Kidney glomerular epithelial cell (primary cell): Measurements from ENCODE around the gene MRPL43.
A peak's percentile ranks its signal among the peaks of the same experiment; 100 is the strongest.
"Not testable (repeated sequence)": the region's sequence is repeated elsewhere in the genome, so short reads cannot be mapped to it uniquely, and the experiment has no call there.

Source experiments
- DNase-seq: peaks from one replicate; lab custom pipeline; 2025; lab: John Stamatoyannopoulos, UW

MRPL43 gene

DNA sequence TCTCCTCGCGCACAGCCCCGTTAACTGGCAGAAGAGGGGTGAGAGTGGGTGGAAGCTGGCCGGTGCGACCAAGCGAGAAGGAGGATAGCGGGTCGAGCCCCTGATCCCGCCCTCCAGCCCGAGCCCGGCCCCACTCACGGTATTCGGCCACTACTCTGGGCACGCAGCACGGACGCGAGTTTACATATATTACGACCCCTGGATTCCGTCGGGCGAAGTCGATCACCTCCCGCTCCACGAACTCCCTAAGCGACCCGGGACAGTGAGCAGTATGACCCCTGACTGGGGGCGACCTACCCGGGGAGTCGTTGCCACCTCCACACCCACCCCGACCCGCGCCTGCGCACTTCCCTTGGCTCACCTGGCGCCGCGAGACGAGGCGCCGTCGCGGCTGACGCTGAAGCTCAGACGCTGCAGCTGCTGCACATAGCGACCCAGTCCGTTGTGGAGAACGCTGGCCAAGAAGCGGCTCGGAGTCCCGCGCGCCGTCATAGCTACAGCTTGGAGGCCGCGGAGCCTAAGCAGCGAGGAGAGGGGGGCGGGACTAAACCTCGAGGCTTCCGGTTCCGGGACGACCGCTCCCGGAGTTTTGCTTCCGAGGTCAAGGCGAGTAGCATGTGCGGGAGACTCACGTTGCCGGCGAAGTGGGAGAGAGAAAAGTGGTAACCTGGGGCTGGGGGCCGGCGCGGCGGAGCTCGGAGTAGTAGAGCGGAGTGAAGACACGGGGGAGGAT lies at the start of gene MRPL43, which contains the start of gene TWNK:
MRPL43 (minus strand) TSS at position 546 of the 733 bp plus-strand sequence; CDS start at position 492, 54 bp downstream.
TWNK (plus strand) TSS at position 592 of the 733 bp plus-strand sequence. CDS start 668 bp downstream, outside the sequence.
- peak; percentile 60 for DNase-seq

DNA sequence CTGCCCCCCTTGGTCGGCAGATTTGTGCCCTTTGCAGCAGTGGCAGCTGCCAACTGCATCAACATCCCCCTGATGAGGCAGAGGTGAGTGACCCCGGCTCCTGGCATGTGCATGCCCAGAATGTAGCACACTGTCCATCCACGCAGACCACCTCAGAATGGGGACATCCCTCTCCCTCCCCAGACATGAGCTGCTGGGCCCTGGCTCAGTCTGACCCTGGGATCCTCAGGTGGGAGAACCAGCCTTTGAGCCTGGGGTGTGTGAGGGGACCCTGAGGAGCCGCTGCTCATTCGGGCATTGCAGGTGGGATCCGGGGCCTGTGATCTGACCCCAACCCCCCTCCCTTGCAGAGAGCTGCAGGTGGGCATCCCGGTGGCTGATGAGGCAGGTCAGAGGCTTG lies 49.4 kb upstream of the MRPL43 start:
- no peak for DNase-seq

- DNase-seq, result no peak
These were observed 48.8 kb upstream of the MRPL43 start for GRCh38 chr10:101035916-101036702.

DNA sequence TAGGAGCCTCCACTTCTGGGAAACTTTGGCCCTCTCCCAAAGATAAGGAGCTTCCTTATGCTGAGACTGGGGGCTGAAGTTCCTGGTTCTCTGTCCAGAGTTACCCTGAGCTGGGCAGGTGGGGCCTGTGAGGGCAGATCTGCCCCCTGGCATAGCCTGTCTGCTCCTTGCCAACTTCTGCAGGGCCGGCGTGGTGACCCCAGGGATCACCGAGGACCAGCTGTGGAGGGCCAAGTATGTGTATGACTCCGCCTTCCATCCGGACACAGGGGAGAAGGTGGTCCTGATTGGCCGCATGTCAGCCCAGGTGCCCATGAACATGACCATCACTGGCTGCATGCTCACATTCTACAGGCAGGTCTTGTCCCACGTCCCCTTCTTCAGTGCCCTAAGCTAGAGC lies 48.0 kb upstream of the MRPL43 start:
- DNase-seq, result no peak

DNA sequence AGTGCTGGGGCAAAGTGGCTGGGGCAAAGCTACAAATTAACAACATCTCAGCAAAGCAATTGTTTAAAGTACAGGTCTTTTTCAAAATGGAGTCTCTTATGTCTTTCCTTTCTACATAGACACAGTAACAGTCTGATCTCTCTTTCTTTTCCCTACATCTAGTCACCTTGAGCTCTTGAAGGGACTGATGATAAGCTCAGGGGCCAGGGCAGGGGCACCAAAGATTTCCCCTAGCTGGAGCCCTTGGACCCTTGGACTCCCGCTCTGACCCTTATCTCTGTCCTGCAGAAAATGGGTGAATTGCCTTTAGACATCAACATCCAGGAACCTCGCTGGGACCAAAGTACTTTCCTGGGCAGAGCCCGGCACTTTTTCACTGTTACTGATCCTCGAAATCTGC lies 47.1 kb upstream of the MRPL43 start:
- DNase-seq, result not testable (repeated sequence)

DNA sequence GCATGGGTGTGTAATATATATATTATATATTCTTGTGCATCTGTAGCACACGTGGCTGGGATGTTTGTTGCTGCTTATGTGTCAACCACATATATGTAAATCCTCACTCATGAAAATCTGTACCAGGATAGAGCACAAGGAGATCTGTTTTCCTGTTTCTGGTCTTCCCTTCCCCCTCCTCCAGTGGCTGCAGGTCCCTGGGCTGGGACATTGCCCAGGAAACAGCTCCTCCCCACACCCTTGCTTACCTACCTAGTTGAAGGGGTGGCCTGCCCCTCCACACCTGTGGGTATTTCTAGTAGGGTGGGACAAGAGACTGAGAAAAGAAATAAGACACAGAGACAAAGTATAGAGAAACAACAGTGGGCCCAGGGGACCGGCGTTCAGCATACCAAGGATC lies 46.0 kb upstream of the MRPL43 start:
- no peak for DNase-seq

DNA sequence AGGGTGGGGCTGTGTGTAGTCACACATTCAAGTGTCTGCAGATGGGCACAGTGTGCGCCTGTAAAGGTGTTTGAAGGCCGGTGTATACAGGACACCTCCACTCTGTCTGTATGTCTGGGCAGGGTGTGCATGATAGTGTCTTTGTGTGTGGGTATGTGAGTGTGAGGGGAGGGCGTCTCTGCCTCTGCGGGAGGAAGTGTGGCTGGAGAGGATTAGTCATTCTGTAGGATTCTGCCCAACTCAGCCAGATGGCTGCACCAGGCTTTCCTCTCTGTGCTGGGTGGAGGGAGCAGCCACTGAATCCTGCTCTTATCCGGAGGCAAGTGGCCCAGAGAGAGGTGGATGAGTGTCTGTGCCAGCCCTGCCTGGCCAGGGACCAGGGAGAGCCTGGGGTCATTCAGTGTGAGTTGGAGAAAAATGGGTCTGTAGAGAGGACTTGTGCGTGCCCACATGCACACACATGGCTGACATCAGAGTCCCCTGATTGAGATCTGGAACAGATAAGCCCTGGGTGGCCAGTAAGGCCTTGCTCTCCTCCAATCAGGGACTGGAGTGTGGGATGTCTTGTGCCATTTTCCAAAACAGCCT lies 45.4 kb upstream of the MRPL43 start:
- peak; percentile 74 for DNase-seq

DNA sequence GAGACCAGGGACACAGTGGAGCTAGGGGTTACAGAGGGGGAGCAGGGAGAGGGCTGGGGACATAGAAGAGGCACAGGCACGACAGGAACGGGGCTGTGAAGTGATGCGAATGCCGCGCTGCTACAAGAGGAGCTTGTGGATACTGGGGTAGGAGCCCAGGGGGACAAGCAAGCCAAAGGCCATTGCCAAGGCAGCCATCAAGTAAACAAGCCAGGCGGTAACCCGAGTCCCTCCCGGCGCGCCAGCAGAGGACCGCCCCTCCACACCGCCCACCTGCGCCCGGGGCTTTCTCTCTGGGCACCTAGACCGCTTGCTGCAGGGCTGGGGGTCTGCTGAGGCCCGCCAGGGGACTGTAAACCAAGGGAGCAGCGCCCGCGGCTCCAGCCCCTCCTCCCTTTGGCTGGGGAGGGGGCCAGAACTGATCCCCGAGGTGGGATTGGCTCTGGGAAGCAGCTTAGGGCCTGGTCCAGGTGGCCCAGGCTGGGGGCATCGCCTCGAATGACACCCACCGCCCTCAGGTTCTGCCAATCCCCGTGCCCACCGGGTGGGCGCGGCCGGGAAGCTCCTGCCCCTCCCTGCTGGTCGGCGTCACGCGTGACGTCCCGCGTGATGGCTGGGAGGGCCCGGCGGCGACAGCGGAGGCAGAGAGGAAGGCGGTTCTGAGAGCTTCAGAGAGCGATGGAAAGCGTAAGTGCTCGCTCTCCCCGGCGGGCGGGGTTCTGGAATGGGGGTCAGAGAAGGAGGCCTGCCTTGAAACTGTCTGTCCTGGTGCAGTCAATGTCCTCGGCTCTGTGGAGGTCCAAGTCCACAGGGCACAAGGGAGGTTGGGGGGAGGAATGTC lies 44.7 kb upstream of the MRPL43 start:
- DNase-seq, result peak; percentile 62

GRCh38 chr10:101031128-101031795 lies 44.0 kb upstream of the MRPL43 start, which contains the start of the genes PDZD7 and SFXN3:
Gene PDZD7, minus strand, starts transcription at chr10:101031129. Its CDS starts 910 bp downstream, at chr10:101030219.
Gene SFXN3, plus strand, starts transcription at chr10:101031234. Its CDS starts 3,461 bp downstream, at chr10:101034695.
- DNase-seq, result peak; percentile 91

DNA sequence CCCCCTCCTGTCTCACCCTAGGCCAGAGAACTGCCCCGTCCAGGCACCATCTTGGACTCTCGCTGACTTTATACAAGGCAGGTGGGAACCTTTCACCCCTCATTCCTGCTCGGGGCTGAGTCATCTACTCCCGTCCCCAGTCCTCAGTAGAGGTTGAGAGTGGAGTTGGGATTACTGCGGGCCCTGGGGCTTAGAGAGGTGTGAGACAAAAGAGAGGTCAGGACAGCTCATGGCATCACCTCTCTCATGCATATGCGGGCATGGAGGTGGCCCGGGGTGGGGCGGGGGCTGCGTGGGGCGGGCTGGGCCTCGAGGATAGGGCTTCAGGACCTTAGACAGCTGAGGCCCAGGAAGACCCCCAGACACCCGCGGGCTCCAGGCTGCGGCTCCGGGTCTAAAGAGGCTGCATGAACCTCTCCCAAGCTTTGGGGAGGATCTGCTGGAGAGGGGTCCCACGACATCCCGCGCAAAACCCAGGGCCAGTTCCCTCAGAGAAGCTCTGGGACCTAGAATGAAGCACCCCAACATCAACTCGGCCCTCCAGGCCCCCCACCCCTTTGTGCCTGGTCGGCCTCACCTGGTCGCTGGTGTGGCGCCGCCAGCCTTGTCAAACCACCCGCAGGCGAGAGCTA lies 43.3 kb upstream of the MRPL43 start:
- DNase-seq, result no peak

GRCh38 chr10:101029520-101030295 lies 42.4 kb upstream of the MRPL43 start:
- DNase-seq, result no peak

DNA sequence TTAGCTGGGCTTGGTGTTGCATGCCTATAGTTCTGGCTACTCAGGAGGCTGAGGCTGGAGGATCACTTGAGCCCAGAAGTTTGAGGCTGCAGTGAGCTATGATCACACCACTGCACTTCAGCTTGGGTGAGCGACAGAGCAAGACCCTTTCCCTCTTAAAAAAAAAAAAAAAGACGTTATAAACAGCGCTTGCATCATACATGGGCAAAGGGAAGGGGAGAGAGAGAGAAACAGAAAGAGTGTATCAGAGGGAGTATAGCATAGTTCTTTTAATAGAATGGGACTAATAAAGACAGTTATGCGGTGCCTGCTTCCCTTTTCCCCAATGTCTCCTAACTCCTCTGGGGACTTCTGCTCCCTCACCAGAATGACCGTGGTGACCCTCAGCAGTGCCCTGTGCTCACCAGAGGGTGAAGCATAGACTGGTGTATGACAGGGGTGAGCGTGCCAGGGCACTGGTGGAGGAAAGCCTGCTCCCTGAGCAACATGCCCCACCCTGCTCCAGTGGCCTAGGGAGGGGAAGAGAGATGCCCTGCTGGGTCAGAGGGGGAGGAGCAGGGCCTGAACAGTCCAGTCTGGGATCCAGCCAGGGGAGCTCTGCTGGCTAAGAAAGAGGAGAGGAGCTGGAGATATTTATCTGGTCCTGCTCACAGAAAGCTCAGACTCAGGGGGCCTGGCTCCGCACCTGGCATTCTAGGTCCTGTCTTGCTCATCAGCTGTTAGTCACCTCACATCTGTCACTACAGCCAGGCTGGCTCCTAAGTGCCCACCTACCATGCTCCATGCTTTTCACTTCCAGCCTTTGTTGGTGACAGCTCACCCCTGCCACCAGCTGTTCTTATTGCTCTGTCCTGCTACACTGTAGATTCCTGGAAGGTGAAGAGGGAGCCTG lies 41.4 kb upstream of the MRPL43 start:
- DNase-seq, result no peak

- no peak for DNase-seq
These were observed 39.9 kb upstream of the MRPL43 start for GRCh38 chr10:101027106-101027720.

- DNase-seq, result no peak
These were observed 35.8 kb upstream of the MRPL43 start for GRCh38 chr10:101022967-101023705.

DNA sequence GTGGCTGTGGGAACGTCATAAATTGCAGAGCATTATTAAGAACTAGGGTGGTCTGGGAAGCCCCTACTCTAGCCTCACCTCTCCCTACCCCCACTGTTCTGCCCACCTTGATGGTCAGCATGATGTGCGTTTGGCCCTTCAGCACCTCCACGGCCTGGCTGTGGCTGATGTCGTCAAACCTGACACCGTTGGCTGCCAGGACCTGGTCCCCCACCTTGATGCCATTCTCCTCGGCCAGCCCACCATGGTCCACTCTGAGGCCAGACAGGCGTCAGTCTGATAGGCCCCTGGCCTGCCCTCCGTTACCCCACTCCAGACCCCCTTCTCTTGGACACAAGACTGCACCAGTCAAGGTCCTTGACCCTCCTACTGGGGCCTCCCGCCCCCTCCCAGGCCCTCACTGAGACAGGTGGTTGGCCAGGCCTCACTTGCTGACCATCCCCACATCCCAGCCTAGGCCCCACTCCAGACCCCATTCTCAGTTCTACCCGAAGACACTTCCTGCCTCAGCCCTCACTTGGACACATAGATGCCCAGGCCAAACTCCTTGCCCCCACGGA lies 34.5 kb upstream of the MRPL43 start:
- DNase-seq, result no peak

GRCh38 chr10:101021239-101021638 lies 33.9 kb upstream of the MRPL43 start:
- DNase-seq, result no peak

- no peak for DNase-seq
These were observed 33.3 kb upstream of the MRPL43 start for GRCh38 chr10:101020427-101021075.
